M059J (cell line): ENCODE measurements around the gene POU2F2. TPM values are rescaled to one million over a fixed set of nuclear protein-coding genes. Genes with fewer than 3 reads are reported as not detected.

ENCODE experiments used
- DNase-seq: peaks from one replicate; pipeline ENCODE4 v3.0.0-alpha.2; 2012; ENCODE audit warnings: low read depth
- total RNA-seq: library from RNA; depleted of rRNA; stranded (reverse); fragments of >200 nt; shearing (Covaris generic); gene quantifications from 2 replicates; pipeline ENCODE4 v1.2.3, GENCODE V29; 2014

Gene POU2F2
- total RNA-seq, 1 experiment from 2014 or later: 0.30 TPM

GRCh38 chr19:42154471-42155323 lies 22.5 kb upstream of the POU2F2 start:
- DNase-seq: no peak

- no peak for DNase-seq
Observed at GRCh38 chr19:42153672-42154433, 21.6 kb upstream of the POU2F2 start.

- DNase-seq: no peak
Observed at GRCh38 chr19:42152910-42153671, 20.8 kb upstream of the POU2F2 start.

GRCh38 chr19:42151782-42152684 lies 19.8 kb upstream of the POU2F2 start:
- DNase-seq: no peak

- no peak for DNase-seq
Observed at GRCh38 chr19:42150911-42151361, 18.7 kb upstream of the POU2F2 start.

GRCh38 chr19:42150364-42150763 lies 18.1 kb upstream of the POU2F2 start:
- no peak for DNase-seq

- DNase-seq: no peak
Observed at GRCh38 chr19:42149447-42150202, 17.4 kb upstream of the POU2F2 start.

- no peak for DNase-seq
Observed at GRCh38 chr19:42148266-42148665, 16.0 kb upstream of the POU2F2 start.

- DNase-seq: peak; percentile 31
Observed at GRCh38 chr19:42143341-42144234, 11.3 kb upstream of the POU2F2 start.

GRCh38 chr19:42140125-42140754 lies 8.0 kb upstream of the POU2F2 start:
- DNase-seq: peak; percentile 62

GRCh38 chr19:42134535-42135070 lies 2.4 kb upstream of the POU2F2 start:
- no peak for DNase-seq

- peak; percentile 43 for DNase-seq
Observed at GRCh38 chr19:42132851-42133528, 744 bp upstream of the POU2F2 start.

GRCh38 chr19:42131149-42132029 lies 857 bp downstream of the POU2F2 start:
- DNase-seq: no peak

- DNase-seq: no peak
Observed at GRCh38 chr19:42130254-42130573, 2.0 kb downstream of the POU2F2 start.

GRCh38 chr19:42129399-42130253 lies 2.6 kb downstream of the POU2F2 start:
- no peak for DNase-seq

- no peak for DNase-seq
Observed at GRCh38 chr19:42126574-42126973, 5.7 kb downstream of the POU2F2 start.
